NB4 (cell line): ENCODE results near the gene MYLK2.

Experiments used
- DNase-seq: peaks from one replicate; pipeline ENCODE4 v3.0.0; 2010; ENCODE audit warnings: low read depth
- H3K4me3 ChIP-seq: one replicate; pipeline ENCODE4 v1.5.1; 2011; ENCODE audit warnings: mild to moderate bottlenecking, low read depth, low read length, moderate library complexity
- MYC ChIP-seq: IDR thresholded peaks from 2 replicates; pipeline ENCODE4 v1.6.1; 2011; ENCODE audit warnings: low read depth, low read length
- POLR2A ChIP-seq: IDR thresholded peaks from 2 replicates; pipeline ENCODE4 v1.6.1; 2011; ENCODE audit warnings: mild to moderate bottlenecking; ENCODE audit not compliant: insufficient read length; ENCODE audit errors: extremely low read depth
- TF ChIP-seq, protein P1 (sequence below): IDR thresholded peaks from 2 replicates; pipeline ENCODE4 v1.6.1; 2011; ENCODE audit warnings: low read depth, low read length
- TF ChIP-seq, protein P2 (sequence below): IDR thresholded peaks from one replicate; pipeline ENCODE4 v1.5.1; 2012; ENCODE audit warnings: low read depth, low read length

MYLK2 gene

DNA sequence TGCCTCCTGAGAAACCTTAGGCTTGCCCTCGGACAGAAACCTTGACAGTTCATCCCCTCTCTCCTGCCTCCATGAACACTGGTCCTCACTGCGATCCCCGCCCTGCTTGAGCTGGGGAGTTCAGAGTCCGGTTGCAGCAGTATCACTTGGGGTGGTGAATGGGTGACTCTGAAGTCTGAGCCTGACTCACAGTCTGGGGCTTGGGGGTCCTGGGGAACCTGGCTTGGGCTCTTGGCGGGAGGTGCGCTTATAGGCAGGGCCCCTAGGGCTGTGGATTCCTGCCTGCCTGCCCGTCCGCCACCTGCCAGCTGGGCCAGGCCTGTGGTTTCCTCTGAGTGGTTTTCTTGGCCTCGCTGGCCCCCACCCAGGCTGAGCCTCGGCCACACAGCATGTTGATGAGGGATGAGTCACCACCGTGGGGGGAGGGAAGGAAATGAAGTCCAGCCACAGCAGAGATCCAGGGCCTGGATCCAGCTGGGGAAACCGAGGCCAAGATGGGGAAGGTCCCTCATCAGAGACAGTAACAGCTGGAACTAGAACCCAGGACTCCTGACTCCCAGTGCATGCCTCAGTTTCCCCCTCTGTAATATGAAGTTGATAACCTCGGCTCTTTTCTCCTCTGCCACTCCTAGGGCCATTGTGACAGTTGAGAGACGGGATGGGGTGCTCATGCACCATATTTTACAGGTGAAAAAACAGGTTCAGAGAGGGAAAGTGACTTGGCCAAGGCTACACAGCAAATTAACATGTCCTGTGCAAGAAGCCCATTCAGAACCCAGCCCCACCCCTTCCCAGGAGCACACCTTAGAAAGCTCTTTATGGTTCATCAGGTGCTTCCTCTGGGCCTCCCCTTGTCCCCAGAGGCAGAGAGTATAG is 17.1 kb downstream of the MYLK2 start:
- no peak for TF ChIP-seq POLR2A
- TF ChIP-seq, protein P1, sequence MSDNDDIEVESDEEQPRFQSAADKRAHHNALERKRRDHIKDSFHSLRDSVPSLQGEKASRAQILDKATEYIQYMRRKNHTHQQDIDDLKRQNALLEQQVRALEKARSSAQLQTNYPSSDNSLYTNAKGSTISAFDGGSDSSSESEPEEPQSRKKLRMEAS = 0 out of 2 replicates have a peak, but pooled peaks have one; percentile 9
- TF ChIP-seq, protein P2, sequence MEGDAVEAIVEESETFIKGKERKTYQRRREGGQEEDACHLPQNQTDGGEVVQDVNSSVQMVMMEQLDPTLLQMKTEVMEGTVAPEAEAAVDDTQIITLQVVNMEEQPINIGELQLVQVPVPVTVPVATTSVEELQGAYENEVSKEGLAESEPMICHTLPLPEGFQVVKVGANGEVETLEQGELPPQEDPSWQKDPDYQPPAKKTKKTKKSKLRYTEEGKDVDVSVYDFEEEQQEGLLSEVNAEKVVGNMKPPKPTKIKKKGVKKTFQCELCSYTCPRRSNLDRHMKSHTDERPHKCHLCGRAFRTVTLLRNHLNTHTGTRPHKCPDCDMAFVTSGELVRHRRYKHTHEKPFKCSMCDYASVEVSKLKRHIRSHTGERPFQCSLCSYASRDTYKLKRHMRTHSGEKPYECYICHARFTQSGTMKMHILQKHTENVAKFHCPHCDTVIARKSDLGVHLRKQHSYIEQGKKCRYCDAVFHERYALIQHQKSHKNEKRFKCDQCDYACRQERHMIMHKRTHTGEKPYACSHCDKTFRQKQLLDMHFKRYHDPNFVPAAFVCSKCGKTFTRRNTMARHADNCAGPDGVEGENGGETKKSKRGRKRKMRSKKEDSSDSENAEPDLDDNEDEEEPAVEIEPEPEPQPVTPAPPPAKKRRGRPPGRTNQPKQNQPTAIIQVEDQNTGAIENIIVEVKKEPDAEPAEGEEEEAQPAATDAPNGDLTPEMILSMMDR = no peak
- H3K4me3 ChIP-seq = no peak overlapping the region
- peak; percentile 96 for DNase-seq

DNA sequence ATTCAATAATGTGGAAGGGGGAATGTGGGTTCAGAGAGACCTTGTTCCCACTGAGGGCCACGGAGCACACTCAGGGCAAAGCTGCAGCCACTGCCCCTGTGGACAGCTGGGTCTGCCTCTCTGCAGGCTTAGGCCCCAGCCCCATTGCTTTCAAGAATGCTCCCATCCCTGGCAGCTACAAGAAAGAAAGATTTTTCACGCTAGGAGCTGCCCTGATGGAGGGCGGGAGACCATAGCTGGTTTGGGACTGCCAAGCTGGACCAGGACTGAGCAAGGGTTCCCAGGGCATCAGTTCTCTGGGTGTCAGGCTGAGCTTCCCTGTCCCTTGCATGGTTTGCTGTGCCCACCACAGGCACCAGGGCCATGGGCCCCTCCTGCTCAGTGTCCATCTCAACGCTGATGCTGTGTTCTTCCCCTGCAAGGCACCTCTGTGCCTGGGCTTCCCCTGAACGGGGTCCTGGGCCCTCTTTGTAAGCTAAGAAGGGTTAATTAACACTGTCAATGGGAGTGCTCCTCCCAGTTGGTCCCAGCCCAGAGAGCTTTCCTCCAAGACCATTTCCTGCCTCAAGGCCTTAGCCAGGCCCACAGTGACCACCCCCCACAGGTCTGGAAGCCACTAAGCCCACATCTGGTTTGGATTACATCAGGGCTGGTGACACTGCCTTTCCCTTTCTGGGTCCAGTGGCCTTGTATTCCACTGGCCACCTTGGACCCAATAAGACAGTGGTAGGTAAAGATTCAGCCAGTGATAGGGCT is 17.9 kb downstream of the MYLK2 start:
- TF ChIP-seq, protein P1 = no peak
- TF ChIP-seq MYC (no peak), POLR2A (no peak)
- TF ChIP-seq, protein P2 = no peak
- peak; percentile 48 for DNase-seq
- H3K4me3 ChIP-seq = no peak overlapping the region

DNA sequence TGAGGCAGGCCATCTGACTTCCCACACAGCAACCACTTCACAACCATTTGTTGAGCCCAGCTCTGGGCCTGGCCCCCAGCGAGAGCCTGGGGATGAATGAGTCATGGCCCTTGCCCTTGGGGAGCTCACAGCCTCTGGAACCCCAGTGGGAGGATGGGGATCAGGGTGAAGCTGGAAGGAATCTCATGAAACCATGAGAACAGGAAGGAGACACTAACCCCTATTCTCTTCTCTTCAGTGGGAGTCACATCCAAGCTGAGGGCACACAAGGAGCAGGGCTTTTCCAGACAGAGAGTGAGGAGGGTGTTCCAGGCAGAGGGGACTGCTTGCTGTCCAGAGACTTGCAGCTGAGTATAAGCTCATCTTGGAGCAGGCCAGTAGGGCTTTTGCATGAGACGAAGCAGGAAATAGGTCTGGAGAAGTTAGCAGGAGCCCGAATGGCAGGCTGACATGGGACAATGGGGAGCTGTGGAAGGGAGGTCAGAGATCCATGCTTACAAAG is 18.8 kb downstream of the MYLK2 start:
- peak; percentile 83 for DNase-seq
- no peak overlapping the region for H3K4me3 ChIP-seq
- TF ChIP-seq MYC (no peak), POLR2A (no peak)
- TF ChIP-seq, protein P2 = no peak
- TF ChIP-seq, protein P1 = no peak

DNA sequence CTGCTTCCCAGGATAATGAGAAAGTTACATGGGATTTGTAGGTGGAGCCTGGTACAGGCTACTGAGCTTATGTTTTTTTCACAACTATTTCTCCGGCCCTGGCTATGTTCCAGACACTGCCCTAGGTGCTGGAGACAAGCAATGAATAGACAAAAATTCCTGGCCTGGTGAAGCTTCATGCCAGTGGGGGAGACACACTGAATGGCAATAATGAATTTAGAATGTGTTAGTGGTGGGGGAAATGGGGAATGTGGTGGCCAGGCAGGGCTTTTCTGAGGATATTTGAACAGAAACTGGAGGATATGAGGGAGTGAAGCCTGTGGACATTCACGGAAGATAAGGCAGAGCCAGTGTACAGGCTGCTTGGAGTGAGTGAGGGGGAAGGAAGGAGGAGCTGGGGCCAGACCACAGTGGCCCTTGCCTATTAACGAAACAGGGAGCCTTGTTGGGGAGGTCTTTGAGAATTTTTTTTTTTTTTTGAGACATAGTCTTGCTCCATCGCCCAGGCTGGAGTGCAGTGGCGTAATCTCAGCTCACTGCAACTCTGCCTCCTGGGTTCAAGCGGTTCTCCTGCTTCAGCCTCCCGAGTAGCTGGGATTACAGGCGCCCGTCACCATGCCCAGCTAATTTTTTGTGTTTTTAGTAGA is 19.6 kb downstream of the MYLK2 start:
- TF ChIP-seq MYC (no peak), POLR2A (no peak)
- TF ChIP-seq, protein P2 = no peak
- TF ChIP-seq, protein P1 = no peak
- no peak overlapping the region for H3K4me3 ChIP-seq
- peak; percentile 74 for DNase-seq

DNA sequence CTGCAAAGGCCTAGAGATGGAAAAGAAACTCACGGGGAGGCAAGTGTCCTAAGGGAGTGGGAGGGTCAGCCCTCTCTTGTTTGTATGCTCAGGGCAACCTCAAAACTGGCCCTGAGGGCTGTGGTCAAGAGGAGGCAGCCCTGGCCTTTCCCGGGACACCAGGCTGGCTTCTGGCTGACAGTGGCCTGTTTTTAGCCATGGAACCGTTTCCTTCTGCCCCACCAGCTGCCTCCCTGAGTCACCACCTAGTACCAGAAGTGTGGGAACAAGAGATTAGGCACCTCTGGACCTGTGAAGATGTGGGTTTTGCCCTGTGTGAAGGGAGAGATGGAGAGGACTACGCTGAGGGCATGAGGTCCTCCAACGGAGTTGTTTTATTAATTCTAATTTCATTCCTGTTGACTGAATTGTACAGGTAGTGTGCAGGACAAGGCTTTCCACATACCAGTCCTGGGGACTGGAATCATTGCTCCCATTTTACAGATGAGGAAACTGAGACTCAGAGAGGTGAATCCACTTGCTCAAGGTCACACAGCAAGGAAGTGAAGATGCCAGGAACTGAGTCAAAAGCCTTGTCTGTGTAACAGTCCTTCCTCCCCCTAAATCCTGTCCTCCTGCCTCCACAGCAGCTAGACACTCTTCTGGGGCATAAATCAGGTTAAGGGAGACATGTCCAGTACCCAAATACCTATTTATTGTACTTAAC is 20.8 kb downstream of the MYLK2 start:
- TF ChIP-seq POLR2A (no peak), MYC (no peak)
- TF ChIP-seq, protein P2 = no peak
- TF ChIP-seq, protein P1 = no peak
- no peak for DNase-seq
- H3K4me3 ChIP-seq = no peak overlapping the region
